GM18861 (cell line): ENCODE measurements around the gene GRM2.
A peak's percentile ranks its signal among the peaks of the same experiment; 100 is the strongest.

ENCODE experiments used
- ATAC-seq: cut with Tn5 transposase; IDR thresholded peaks from one replicate; pipeline ENCODE4 v1.9.1; 2021; ENCODE audit not compliant: unreplicated experiment

GRM2 gene

GRCh38 chr3:51706788-51707731 lies at the start of gene GRM2:
Gene GRM2, plus strand, starts transcription at chr3:51707068. Its CDS starts 1,916 bp downstream, at chr3:51708984.
- ATAC-seq, result no peak

GRCh38 chr3:51657234-51657633 lies 49.6 kb upstream of the GRM2 start:
- no peak for ATAC-seq

GRCh38 chr3:51659942-51660341 lies 46.9 kb upstream of the GRM2 start:
- ATAC-seq, result no peak

GRCh38 chr3:51662456-51662855 lies 44.4 kb upstream of the GRM2 start:
- no peak for ATAC-seq

GRCh38 chr3:51668756-51669155 lies 38.1 kb upstream of the GRM2 start:
- no peak for ATAC-seq

- peak; percentile 31 for ATAC-seq
Measured at GRCh38 chr3:51669241-51670052, 37.4 kb upstream of the GRM2 start.

GRCh38 chr3:51670053-51670822 lies 36.6 kb upstream of the GRM2 start:
- ATAC-seq, result no peak

GRCh38 chr3:51670823-51671733 lies 35.8 kb upstream of the GRM2 start, which contains the start of gene TEX264:
Gene TEX264, plus strand, starts transcription at chr3:51671252. Its CDS starts 3,053 bp downstream, at chr3:51674305.
- ATAC-seq, result peak; percentile 66

- ATAC-seq, result peak; percentile 18
Measured at GRCh38 chr3:51671734-51672475, 35.0 kb upstream of the GRM2 start.

- no peak for ATAC-seq
Measured at GRCh38 chr3:51673181-51673801, 33.6 kb upstream of the GRM2 start.

GRCh38 chr3:51673802-51674654 lies 32.8 kb upstream of the GRM2 start:
- no peak for ATAC-seq

GRCh38 chr3:51675201-51675611 lies 31.7 kb upstream of the GRM2 start:
- no peak for ATAC-seq

- no peak for ATAC-seq
Measured at GRCh38 chr3:51676102-51676640, 30.7 kb upstream of the GRM2 start.

- no peak for ATAC-seq
Measured at GRCh38 chr3:51677358-51677757, 29.5 kb upstream of the GRM2 start.

- ATAC-seq, result no peak
Measured at GRCh38 chr3:51678186-51678585, 28.7 kb upstream of the GRM2 start.

GRCh38 chr3:51678641-51679040 lies 28.2 kb upstream of the GRM2 start:
- no peak for ATAC-seq

GRCh38 chr3:51679318-51679717 lies 27.6 kb upstream of the GRM2 start:
- no peak for ATAC-seq

GRCh38 chr3:51679777-51680176 lies 27.1 kb upstream of the GRM2 start:
- ATAC-seq, result no peak
